Vagina (tissue), 2 donors: Measurements from ENCODE around the gene CHPF. TPM values are rescaled to one million over a fixed set of nuclear protein-coding genes. Genes with fewer than 3 reads are reported as not detected.

Source experiments
- DNase-seq, 2 donors: peaks; one replicate each; pipeline ENCODE4 v3.0.0-alpha.2; 2017; ENCODE audit errors: extremely low spot score in 2 of 2
- H3K27ac ChIP-seq: fragments of 200-600 bp; sonication (generic); one replicate; pipeline ENCODE4 v1.5.1; 2019
- H3K27me3 ChIP-seq: fragments of 200-600 bp; sonication (generic); one replicate; pipeline ENCODE4 v1.5.1; 2019
- H3K36me3 ChIP-seq, 2 donors: fragments of 200-600 bp; sonication (generic); one replicate each; pipeline ENCODE4 v1.5.1; 2017 to 2019
- H3K4me1 ChIP-seq: fragments of 200-600 bp; sonication (generic); one replicate; pipeline ENCODE4 v1.5.1; 2019
- H3K4me3 ChIP-seq, 2 donors: fragments of 200-600 bp; sonication (generic); 1 replicate in 1 of 2; 2 replicates in 1 of 2; pipeline ENCODE4 v1.5.1; 2016 to 2019
- H3K9me3 ChIP-seq: fragments of 200-600 bp; sonication (generic); one replicate; pipeline ENCODE4 v1.5.1; 2019
- POLR2A ChIP-seq, 2 donors: fragments of 450-650 bp; IDR thresholded peaks; one replicate each; pipeline ENCODE4 v1.6.1; 2017; ENCODE audit warnings: antibody characterized with exemption in 2 of 2, mild to moderate bottlenecking in 2 of 2, moderate library complexity in 2 of 2
- POLR2AphosphoS5 ChIP-seq, 2 donors: sonication (generic); formaldehyde crosslinking; IDR thresholded peaks; one replicate each; pipeline ENCODE4 v1.9.0; 2017; ENCODE audit warnings: antibody characterized with exemption in 2 of 2, mild to moderate bottlenecking in 2 of 2, low read depth in 1 of 2; ENCODE audit not compliant: insufficient read depth in 1 of 2
- intact Hi-C: fragments of 100-400 bp; cut with DNase I; formaldehyde crosslinking; loops from one replicate; pipeline ENCODE4 v1.15.1; 2023
- total RNA-seq: library from RNA; depleted of rRNA; stranded (reverse); fragments of >200 nt; gene quantifications from one replicate; pipeline ENCODE4 v1.2.3, GENCODE V29; 2016
- TF ChIP-seq, protein P1 (sequence below), 3 experiments: fragments of 450-650 bp in 2 of 3; fragments of 200-600 bp in 1 of 3; sonication (generic) in 1 of 3; IDR thresholded peaks; one replicate each; pipeline ENCODE4 v1.5.1; 2017 to 2019; ENCODE audit warnings: antibody characterized with exemption in 3 of 3, mild to moderate bottlenecking in 2 of 3, moderate library complexity in 2 of 3

Gene CHPF
- total RNA-seq, 1 donor from 2014 or later: 41.5 TPM

- H3K4me3 ChIP-seq: no peak overlapping the region
- no peaks in the 10 kb centered on the region for H3K36me3 ChIP-seq
- no peak overlapping the region for H3K27ac ChIP-seq
- no peak for DNase-seq
- TF ChIP-seq POLR2AphosphoS5 (IDR thresholded peaks at IDR 0.05; ENCODE audit: insufficient read depth in 1 of 2, low read depth in 1 of 2) (no peak), POLR2A (IDR thresholded peaks at IDR 0.05) (no peak)
- TF ChIP-seq, protein P1, sequence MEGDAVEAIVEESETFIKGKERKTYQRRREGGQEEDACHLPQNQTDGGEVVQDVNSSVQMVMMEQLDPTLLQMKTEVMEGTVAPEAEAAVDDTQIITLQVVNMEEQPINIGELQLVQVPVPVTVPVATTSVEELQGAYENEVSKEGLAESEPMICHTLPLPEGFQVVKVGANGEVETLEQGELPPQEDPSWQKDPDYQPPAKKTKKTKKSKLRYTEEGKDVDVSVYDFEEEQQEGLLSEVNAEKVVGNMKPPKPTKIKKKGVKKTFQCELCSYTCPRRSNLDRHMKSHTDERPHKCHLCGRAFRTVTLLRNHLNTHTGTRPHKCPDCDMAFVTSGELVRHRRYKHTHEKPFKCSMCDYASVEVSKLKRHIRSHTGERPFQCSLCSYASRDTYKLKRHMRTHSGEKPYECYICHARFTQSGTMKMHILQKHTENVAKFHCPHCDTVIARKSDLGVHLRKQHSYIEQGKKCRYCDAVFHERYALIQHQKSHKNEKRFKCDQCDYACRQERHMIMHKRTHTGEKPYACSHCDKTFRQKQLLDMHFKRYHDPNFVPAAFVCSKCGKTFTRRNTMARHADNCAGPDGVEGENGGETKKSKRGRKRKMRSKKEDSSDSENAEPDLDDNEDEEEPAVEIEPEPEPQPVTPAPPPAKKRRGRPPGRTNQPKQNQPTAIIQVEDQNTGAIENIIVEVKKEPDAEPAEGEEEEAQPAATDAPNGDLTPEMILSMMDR (IDR thresholded peaks at IDR 0.05): no peak
- no peaks in the 10 kb centered on the region for H3K9me3 ChIP-seq
- no peaks in the 10 kb centered on the region for H3K27me3 ChIP-seq
- peaks cover 14% of the 10 kb centered on the region for H3K4me1 ChIP-seq
- intact Hi-C loops: no loop called here
These were observed 31.1 kb upstream of the CHPF start for GRCh38 chr2:219574484-219575311.

DNA sequence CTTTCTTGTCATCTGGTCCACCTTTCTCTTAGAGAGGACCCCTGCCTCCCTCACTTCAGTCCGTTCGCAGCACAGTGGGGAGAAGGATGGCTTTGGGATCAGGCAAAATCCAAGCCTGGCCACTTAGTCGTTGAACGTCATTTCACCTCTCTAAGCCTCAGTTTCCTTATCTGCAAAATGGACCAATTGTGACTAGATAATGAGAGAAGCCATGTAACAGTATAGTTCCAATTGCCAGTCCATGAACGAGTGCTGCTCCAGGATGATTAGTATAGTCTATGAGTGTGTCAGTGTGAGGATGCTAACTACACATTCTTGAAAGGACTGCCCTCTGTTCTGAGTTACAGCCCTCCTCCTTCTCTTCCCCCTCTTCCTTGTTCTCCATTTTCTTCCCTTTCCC, 29.6 kb upstream of the CHPF start:
- H3K9me3 ChIP-seq: no peaks in the 10 kb centered on the region
- TF ChIP-seq POLR2AphosphoS5 (IDR thresholded peaks at IDR 0.05; ENCODE audit: insufficient read depth in 1 of 2, low read depth in 1 of 2) (no peak), POLR2A (IDR thresholded peaks at IDR 0.05) (no peak)
- TF ChIP-seq, protein P1 (IDR thresholded peaks at IDR 0.05): no peak
- no peak overlapping the region for H3K4me3 ChIP-seq
- H3K36me3 ChIP-seq: no peaks in the 10 kb centered on the region
- DNase-seq: no peak
- no peak overlapping the region for H3K27ac ChIP-seq
- no peaks in the 10 kb centered on the region for H3K27me3 ChIP-seq
- intact Hi-C loops: no loop called here
- peaks cover 14% of the 10 kb centered on the region for H3K4me1 ChIP-seq

- Histone ChIP-seq H3K36me3 (no peaks in the 10 kb centered on the region), H3K27ac (peak within 1 kb of the TSS; percentile 80), H3K4me3 (peak within 1 kb of the TSS; percentile 64 to 97), H3K4me1 (peaks cover 14% of the 10 kb centered on the region), H3K9me3 (no peaks in the 10 kb centered on the region), H3K27me3 (no peaks in the 10 kb centered on the region)
- intact Hi-C loops: no loop called here
- DNase-seq: no peak
- TF ChIP-seq, protein P1 (IDR thresholded peaks at IDR 0.05): no peak
- TF ChIP-seq POLR2AphosphoS5 (IDR thresholded peaks at IDR 0.05; ENCODE audit: insufficient read depth in 1 of 2, low read depth in 1 of 2) (no peak), POLR2A (IDR thresholded peaks at IDR 0.05) (no peak)
These were observed 28.8 kb upstream of the CHPF start, which contains the start of gene INHA for GRCh38 chr2:219572237-219573001. Gene INHA, plus strand, starts transcription at chr2:219572310. Its CDS starts 65 bp downstream, at chr2:219572375.

DNA sequence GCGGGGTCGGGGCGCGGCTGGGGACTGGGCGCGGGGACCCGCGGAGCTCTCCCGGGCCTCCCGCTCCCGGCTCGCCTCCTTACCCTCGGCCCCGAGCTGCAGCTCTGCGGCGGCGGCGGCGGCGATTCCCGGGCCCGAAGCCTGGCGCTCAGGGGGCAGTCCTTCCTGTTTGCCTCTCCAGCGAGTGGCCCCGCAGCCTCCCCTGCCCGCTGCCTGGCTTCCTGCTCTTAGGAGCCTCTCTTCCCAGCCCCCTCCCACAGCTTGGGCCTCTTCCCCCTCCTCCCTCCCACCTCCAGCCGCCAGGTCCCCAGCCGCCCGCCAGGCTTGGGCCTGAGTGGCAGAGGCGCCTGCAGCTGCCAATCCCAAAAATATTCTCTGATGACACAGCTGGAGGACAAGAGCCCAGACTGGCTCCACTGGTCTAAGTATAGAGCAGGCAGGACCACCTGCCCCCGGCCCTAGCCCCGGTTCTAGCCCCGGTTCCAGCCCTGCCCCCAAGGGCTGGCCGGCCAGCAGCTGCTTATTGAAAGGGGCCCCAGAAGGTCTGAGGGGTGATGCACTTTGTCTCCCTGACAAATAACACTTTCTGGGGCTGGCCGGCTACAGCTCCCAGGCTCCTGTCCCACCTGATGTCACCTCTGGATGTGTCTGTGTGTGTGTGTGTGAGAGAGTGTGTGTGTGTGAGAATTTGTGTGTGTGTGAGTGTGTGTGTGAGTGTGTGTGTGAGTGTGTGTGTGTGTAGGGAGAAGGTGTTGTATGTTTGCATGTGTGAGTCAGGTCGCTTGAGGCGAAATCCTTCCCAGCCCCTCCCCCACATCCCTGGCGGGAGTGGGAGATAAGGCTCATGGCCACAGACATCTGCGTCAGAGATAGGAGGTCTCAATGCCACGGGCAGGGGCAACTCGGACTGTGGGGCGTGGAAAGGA, 28.0 kb upstream of the CHPF start, which contains the start of gene OBSL1:
OBSL1 (minus strand) TSS at position 229 of the 926 bp plus-strand sequence. CDS start 307 bp downstream, outside the sequence.
- Histone ChIP-seq H3K4me1 (peaks cover 14% of the 10 kb centered on the region), H3K9me3 (no peaks in the 10 kb centered on the region), H3K27ac (peak within 1 kb of the TSS; percentile 80), H3K27me3 (no peaks in the 10 kb centered on the region), H3K36me3 (no peaks in the 10 kb centered on the region), H3K4me3 (peak within 1 kb of the TSS; percentile 64 to 97)
- TF ChIP-seq, protein P1 (IDR thresholded peaks at IDR 0.05): no peak
- peak in 1 of 2 donors; percentile 41 for TF ChIP-seq POLR2AphosphoS5 (IDR thresholded peaks at IDR 0.05; ENCODE audit: insufficient read depth in 1 of 2, low read depth in 1 of 2)
- DNase-seq: no peak
- intact Hi-C loops: no loop called here
